Measurements from ENCODE around the gene PLIN4.

The PLIN4 gene

DNA sequence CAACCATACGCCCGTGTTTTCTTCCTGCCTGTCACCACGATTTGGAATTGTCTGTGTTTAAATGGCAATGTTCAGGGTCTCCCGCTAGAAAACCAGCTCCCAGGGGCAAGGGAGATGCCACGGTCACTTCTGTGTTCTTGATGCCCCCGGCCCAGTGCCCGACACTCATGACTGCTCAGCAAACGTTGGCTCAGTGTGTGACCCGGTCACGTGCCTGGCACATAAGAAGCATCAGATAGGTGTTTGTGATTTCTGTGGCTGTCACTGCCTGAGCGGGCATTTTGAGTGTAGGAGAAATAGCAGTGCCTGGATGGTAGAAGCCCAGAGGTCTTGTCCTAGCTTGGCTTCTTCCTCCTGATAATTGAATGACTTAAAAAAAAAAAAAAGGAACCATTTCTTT lies 30.7 kb downstream of the PLIN4 start (continued):
- TF ChIP-seq, protein P1, sequence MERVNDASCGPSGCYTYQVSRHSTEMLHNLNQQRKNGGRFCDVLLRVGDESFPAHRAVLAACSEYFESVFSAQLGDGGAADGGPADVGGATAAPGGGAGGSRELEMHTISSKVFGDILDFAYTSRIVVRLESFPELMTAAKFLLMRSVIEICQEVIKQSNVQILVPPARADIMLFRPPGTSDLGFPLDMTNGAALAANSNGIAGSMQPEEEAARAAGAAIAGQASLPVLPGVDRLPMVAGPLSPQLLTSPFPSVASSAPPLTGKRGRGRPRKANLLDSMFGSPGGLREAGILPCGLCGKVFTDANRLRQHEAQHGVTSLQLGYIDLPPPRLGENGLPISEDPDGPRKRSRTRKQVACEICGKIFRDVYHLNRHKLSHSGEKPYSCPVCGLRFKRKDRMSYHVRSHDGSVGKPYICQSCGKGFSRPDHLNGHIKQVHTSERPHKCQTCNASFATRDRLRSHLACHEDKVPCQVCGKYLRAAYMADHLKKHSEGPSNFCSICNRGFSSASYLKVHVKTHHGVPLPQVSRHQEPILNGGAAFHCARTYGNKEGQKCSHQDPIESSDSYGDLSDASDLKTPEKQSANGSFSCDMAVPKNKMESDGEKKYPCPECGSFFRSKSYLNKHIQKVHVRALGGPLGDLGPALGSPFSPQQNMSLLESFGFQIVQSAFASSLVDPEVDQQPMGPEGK (CRISPR knock-in tag; IDR thresholded peaks at IDR 0.05; ENCODE audit: borderline replicate concordance): no peak

DNA sequence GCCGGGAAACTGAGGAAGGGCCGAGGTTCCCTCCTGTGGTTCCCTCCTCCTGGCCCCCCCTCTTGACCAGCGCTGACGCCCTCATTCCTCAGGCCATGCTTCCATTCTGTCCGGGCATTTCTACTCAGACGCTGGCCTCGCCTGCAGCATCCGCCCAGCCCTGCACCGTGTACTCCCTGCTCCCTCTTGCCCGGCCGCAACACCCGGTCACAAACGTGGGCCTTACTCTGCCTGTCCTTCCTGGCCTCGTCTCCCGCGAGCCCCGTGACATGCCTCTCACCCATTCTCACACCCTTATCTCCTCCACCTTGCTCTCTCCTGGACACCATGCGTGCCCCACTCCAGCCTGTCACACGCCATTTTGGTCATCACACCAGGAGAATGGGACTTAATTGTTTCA lies 34.9 kb downstream of the PLIN4 start:
- no peak for TF ChIP-seq ZNF565 (CRISPR knock-in tag; conservative IDR thresholded peaks at IDR 0.05; ENCODE audit: low read depth)
- no peak for TF ChIP-seq CSDC2 (CRISPR knock-in tag; IDR thresholded peaks at IDR 0.05)
- no peak for TF ChIP-seq ARNTL (CRISPR knock-in tag; IDR thresholded peaks at IDR 0.05; ENCODE audit: borderline replicate concordance, low read depth)
- TF ChIP-seq, protein P2, sequence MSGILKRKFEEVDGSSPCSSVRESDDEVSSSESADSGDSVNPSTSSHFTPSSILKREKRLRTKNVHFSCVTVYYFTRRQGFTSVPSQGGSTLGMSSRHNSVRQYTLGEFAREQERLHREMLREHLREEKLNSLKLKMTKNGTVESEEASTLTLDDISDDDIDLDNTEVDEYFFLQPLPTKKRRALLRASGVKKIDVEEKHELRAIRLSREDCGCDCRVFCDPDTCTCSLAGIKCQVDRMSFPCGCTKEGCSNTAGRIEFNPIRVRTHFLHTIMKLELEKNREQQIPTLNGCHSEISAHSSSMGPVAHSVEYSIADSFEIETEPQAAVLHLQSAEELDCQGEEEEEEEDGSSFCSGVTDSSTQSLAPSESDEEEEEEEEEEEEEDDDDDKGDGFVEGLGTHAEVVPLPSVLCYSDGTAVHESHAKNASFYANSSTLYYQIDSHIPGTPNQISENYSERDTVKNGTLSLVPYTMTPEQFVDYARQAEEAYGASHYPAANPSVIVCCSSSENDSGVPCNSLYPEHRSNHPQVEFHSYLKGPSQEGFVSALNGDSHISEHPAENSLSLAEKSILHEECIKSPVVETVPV (CRISPR knock-in tag; IDR thresholded peaks at IDR 0.05): no peak
- no peak for TF ChIP-seq PPARA (CRISPR knock-in tag; IDR thresholded peaks at IDR 0.05; ENCODE audit: borderline replicate concordance)
- TF ChIP-seq OSR1 (CRISPR knock-in tag; IDR thresholded peaks at IDR 0.05): no peak
- TF ChIP-seq, protein P3, sequence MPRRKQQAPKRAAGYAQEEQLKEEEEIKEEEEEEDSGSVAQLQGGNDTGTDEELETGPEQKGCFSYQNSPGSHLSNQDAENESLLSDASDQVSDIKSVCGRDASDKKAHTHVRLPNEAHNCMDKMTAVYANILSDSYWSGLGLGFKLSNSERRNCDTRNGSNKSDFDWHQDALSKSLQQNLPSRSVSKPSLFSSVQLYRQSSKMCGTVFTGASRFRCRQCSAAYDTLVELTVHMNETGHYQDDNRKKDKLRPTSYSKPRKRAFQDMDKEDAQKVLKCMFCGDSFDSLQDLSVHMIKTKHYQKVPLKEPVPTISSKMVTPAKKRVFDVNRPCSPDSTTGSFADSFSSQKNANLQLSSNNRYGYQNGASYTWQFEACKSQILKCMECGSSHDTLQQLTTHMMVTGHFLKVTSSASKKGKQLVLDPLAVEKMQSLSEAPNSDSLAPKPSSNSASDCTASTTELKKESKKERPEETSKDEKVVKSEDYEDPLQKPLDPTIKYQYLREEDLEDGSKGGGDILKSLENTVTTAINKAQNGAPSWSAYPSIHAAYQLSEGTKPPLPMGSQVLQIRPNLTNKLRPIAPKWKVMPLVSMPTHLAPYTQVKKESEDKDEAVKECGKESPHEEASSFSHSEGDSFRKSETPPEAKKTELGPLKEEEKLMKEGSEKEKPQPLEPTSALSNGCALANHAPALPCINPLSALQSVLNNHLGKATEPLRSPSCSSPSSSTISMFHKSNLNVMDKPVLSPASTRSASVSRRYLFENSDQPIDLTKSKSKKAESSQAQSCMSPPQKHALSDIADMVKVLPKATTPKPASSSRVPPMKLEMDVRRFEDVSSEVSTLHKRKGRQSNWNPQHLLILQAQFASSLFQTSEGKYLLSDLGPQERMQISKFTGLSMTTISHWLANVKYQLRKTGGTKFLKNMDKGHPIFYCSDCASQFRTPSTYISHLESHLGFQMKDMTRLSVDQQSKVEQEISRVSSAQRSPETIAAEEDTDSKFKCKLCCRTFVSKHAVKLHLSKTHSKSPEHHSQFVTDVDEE (CRISPR knock-in tag; IDR thresholded peaks at IDR 0.05): no peak
- TF ChIP-seq RARB (CRISPR knock-in tag; IDR thresholded peaks at IDR 0.05): no peak
- no peak for TF ChIP-seq ZFP3 (CRISPR knock-in tag; IDR thresholded peaks at IDR 0.05)
- TF ChIP-seq ZC3H10 (CRISPR knock-in tag; IDR thresholded peaks at IDR 0.05): no peak
- no peak for TF ChIP-seq ISL1 (CRISPR knock-in tag; IDR thresholded peaks at IDR 0.05)
- no peak for TF ChIP-seq TOX (CRISPR knock-in tag; IDR thresholded peaks at IDR 0.05; ENCODE audit: borderline replicate concordance)
- TF ChIP-seq, protein P1 (CRISPR knock-in tag; IDR thresholded peaks at IDR 0.05; ENCODE audit: borderline replicate concordance): no peak
- TF ChIP-seq, protein P4, sequence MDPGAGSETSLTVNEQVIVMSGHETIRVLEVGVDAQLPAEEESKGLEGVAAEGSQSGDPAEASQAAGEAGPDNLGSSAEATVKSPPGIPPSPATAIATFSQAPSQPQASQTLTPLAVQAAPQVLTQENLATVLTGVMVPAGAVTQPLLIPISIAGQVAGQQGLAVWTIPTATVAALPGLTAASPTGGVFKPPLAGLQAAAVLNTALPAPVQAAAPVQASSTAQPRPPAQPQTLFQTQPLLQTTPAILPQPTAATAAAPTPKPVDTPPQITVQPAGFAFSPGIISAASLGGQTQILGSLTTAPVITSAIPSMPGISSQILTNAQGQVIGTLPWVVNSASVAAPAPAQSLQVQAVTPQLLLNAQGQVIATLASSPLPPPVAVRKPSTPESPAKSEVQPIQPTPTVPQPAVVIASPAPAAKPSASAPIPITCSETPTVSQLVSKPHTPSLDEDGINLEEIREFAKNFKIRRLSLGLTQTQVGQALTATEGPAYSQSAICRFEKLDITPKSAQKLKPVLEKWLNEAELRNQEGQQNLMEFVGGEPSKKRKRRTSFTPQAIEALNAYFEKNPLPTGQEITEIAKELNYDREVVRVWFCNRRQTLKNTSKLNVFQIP (CRISPR knock-in tag; IDR thresholded peaks at IDR 0.05; ENCODE audit: borderline replicate concordance, low read depth): no peak

DNA sequence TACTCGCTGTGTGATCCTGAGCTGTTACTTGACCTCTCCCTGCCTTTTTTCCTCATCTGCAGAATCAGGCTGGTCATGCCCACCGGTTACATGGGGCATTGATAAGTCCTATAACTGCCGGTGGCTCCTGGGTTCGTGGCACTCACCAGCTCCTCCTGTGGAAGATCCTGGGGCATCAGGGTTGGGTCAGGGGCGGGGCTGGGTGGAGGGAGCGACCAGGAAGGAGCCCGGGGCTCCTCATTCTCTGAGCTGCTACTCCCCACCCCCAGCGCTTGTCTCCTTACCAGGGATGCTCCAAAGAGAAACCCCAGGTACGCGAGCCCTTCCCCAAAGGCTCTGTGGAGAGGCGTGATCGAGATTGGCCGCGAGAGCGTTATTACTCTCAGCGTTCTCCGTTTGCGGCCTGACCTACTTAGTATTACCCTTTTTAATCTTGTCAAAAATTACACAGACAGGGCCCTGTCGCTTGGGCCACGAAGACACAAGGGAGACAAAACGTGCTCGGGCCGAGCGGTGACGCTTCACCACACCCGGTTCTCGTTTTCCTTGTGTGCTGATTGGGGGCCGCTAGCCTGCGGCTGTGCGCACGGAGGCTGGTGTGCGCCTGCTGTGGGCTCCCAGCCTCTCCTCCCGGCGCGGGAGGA lies 35.4 kb downstream of the PLIN4 start:
- ATAC-seq: no peak
- TF ChIP-seq SNAI2 (CRISPR knock-in tag; IDR thresholded peaks at IDR 0.05) (no peak), OSR1 (CRISPR knock-in tag; IDR thresholded peaks at IDR 0.05) (no peak), ZC3H10 (CRISPR knock-in tag; IDR thresholded peaks at IDR 0.05) (no peak), PPARA (CRISPR knock-in tag; IDR thresholded peaks at IDR 0.05; ENCODE audit: borderline replicate concordance) (no peak), ZFP30 (CRISPR knock-in tag; IDR thresholded peaks at IDR 0.05) (no peak), ARNTL (CRISPR knock-in tag; IDR thresholded peaks at IDR 0.05; ENCODE audit: borderline replicate concordance, low read depth) (no peak), ISL1 (CRISPR knock-in tag; IDR thresholded peaks at IDR 0.05) (no peak)
- TF ChIP-seq, protein P3 (CRISPR knock-in tag; IDR thresholded peaks at IDR 0.05): no peak
- TF ChIP-seq, protein P5, sequence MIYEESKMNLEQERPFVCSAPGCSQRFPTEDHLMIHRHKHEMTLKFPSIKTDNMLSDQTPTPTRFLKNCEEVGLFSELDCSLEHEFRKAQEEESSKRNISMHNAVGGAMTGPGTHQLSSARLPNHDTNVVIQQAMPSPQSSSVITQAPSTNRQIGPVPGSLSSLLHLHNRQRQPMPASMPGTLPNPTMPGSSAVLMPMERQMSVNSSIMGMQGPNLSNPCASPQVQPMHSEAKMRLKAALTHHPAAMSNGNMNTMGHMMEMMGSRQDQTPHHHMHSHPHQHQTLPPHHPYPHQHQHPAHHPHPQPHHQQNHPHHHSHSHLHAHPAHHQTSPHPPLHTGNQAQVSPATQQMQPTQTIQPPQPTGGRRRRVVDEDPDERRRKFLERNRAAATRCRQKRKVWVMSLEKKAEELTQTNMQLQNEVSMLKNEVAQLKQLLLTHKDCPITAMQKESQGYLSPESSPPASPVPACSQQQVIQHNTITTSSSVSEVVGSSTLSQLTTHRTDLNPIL (CRISPR knock-in tag; IDR thresholded peaks at IDR 0.05; ENCODE audit: low read depth): no peak
- TF ChIP-seq, protein P2 (CRISPR knock-in tag; IDR thresholded peaks at IDR 0.05): no peak
- TF ChIP-seq, protein P1 (CRISPR knock-in tag; IDR thresholded peaks at IDR 0.05; ENCODE audit: borderline replicate concordance): no peak

More for the DNA sequence above, 34.9 kb downstream of the PLIN4 start:
- no peak for ATAC-seq
